H1 (cell line): Measurements from ENCODE around the gene ENTPD6. TPM values are rescaled to one million over a fixed set of nuclear protein-coding genes. Genes with fewer than 3 reads are reported as not detected.

Source experiments
- CTCF ChIA-PET: fragments of 300-600 bp; sonication (Branson Sonifier 250); formaldehyde crosslinking; loops from one replicate; lab custom pipeline; 2021; ENCODE audit not compliant: partially characterized antibody; lab: Charles Lee
- POLR2A ChIA-PET: fragments of 300-600 bp; sonication (Branson Sonifier 250); formaldehyde crosslinking; loops from one replicate; lab custom pipeline; 2021; ENCODE audit warnings: inconsistent platforms; ENCODE audit not compliant: partially characterized antibody; lab: Charles Lee
- DNase-seq, 2 experiments: peaks; one replicate each; pipeline versions ENCODE4 v3.0.0 to v3.0.0-alpha.2; 2010 to 2022; ENCODE audit warnings: low spot score in 2 of 2, low read depth in 1 of 2, mixed read lengths in 1 of 2
- FAIRE-seq: peaks from 2 replicates; lab custom pipeline; 2011; peaks lifted over from hg19 to GRCh38; lab: Jason Lieb, UNC
- H2AFZ ChIP-seq: 2 replicates; pipeline ENCODE4 v1.8.1; 2012; ENCODE audit warnings: low read length, inconsistent platforms
- H2AK5ac ChIP-seq: 2 replicates; pipeline ENCODE4 v1.6.1; 2013; ENCODE audit warnings: low read depth, low read length
- H2BK120ac ChIP-seq: replicated peaks from 2 replicates; pipeline ENCODE3; 2013; ENCODE audit warnings: low read depth, low read length, inconsistent platforms
- H2BK12ac ChIP-seq: 2 replicates; pipeline ENCODE4 v1.6.1; 2013; ENCODE audit warnings: low read depth, low read length
- H2BK15ac ChIP-seq: 2 replicates; pipeline ENCODE4 v1.6.1; 2013; ENCODE audit warnings: low read length
- H2BK20ac ChIP-seq: 2 replicates; pipeline ENCODE4 v1.6.1; 2013; ENCODE audit warnings: low read length
- H2BK5ac ChIP-seq: 2 replicates; pipeline ENCODE4 v1.6.1; 2013; ENCODE audit warnings: low read depth, low read length
- H3K14ac ChIP-seq: 2 replicates; pipeline ENCODE4 v1.6.1; 2013; ENCODE audit warnings: inconsistent platforms; ENCODE audit not compliant: insufficient read length
- H3K18ac ChIP-seq: 2 replicates; pipeline ENCODE4 v1.6.1; 2013; ENCODE audit warnings: low read length; ENCODE audit errors: extremely low read depth
- H3K23ac ChIP-seq: 2 replicates; pipeline ENCODE4 v1.6.1; 2013; ENCODE audit warnings: inconsistent platforms; ENCODE audit not compliant: insufficient read length
- H3K23me2 ChIP-seq: 2 replicates; pipeline ENCODE4 v1.6.1; 2013; ENCODE audit warnings: low read depth, low read length
- H3K27ac ChIP-seq: 2 replicates; pipeline ENCODE4 v1.6.1; 2011; ENCODE audit warnings: low read depth, low read length, inconsistent platforms
- H3K27me3 ChIP-seq, 4 experiments: replicated peaks in 1 of 4; 1 replicate in 1 of 4; 2 replicates in 3 of 4; pipeline versions ENCODE4 v1.6.1 to v1.8.1; 2011 to 2013; ENCODE audit warnings: low read length in 3 of 4, mild to moderate bottlenecking in 3 of 4, inconsistent platforms in 2 of 4, mixed read lengths in 2 of 4, moderate library complexity in 1 of 4; ENCODE audit not compliant: control insufficient read depth in 3 of 4, insufficient read depth in 3 of 4; ENCODE audit errors: extremely low read depth in 1 of 4
- H3K36me3 ChIP-seq, 4 experiments: 2 replicates each; pipeline versions ENCODE4 v1.6.1 to v1.8.1; 2011 to 2013; ENCODE audit warnings: mild to moderate bottlenecking in 4 of 4, low read length in 3 of 4, moderate library complexity in 2 of 4, control low read depth in 1 of 4, inconsistent platforms in 1 of 4; ENCODE audit not compliant: insufficient read depth in 4 of 4, control insufficient read depth in 2 of 4
- H3K4ac ChIP-seq: replicated peaks from 2 replicates; pipeline ENCODE3; 2013; ENCODE audit warnings: low read length, low read depth, mixed read lengths, inconsistent platforms; ENCODE audit not compliant: insufficient read length
- H3K4me1 ChIP-seq, 4 experiments: replicated peaks in 1 of 4; 1 replicate in 1 of 4; 2 replicates in 3 of 4; pipeline versions ENCODE4 v1.6.1 to v1.8.1; 2011 to 2013; ENCODE audit warnings: low read length in 3 of 4, inconsistent platforms in 2 of 4, mixed read lengths in 1 of 4; ENCODE audit not compliant: insufficient read depth in 4 of 4, control insufficient read depth in 3 of 4
- H3K4me2 ChIP-seq, 2 experiments: 2 replicates each; pipeline versions ENCODE4 v1.6.1 to v1.8.1; 2011 to 2013; ENCODE audit warnings: low read depth in 2 of 2, low read length in 2 of 2, control low read depth in 1 of 2, inconsistent platforms in 1 of 2, mild to moderate bottlenecking in 1 of 2; ENCODE audit not compliant: insufficient read depth in 1 of 2
- H3K4me3 ChIP-seq, 4 experiments: fragments of 200-600, 300-600 bp in 1 of 4; sonication (generic), shearing (Covaris generic), sonication (Bioruptor Twin) in 1 of 4; 2 replicates each; pipeline versions ENCODE4 v1.5.1 to v1.8.1; 2011 to 2016; ENCODE audit warnings: low read length in 4 of 4, low read depth in 3 of 4, control low read depth in 2 of 4, inconsistent platforms in 2 of 4, mild to moderate bottlenecking in 2 of 4, mixed read lengths in 1 of 4, moderate library complexity in 1 of 4; ENCODE audit not compliant: insufficient read depth in 2 of 4; ENCODE audit errors: extremely low read depth in 1 of 4
- H3K56ac ChIP-seq: replicated peaks from 2 replicates; pipeline ENCODE3; 2013; ENCODE audit warnings: low read depth, mild to moderate bottlenecking, mixed read lengths, low read length, inconsistent platforms; ENCODE audit not compliant: insufficient read length
- H3K79me1 ChIP-seq: 2 replicates; pipeline ENCODE4 v1.6.1; 2013; ENCODE audit warnings: low read depth, low read length, control low read depth
- H3K79me2 ChIP-seq, 2 experiments: 2 replicates each; pipeline versions ENCODE4 v1.6.1 to v1.8.1; 2012 to 2013; ENCODE audit warnings: low read length in 2 of 2, mild to moderate bottlenecking in 2 of 2, inconsistent platforms in 1 of 2; ENCODE audit not compliant: insufficient read depth in 2 of 2, control insufficient read depth in 1 of 2
- H3K9ac ChIP-seq, 4 experiments: replicated peaks in 1 of 4; 1 replicate in 1 of 4; 2 replicates in 3 of 4; pipeline versions ENCODE4 v1.6.1 to v1.8.1; 2011 to 2013; ENCODE audit warnings: low read depth in 3 of 4, low read length in 3 of 4, control low read depth in 2 of 4, mild to moderate bottlenecking in 2 of 4, moderate library complexity in 2 of 4, inconsistent platforms in 1 of 4; ENCODE audit errors: extremely low read depth in 1 of 4
- H3K9me3 ChIP-seq, 2 experiments: 2 replicates each; pipeline versions ENCODE4 v1.6.1 to v1.8.1; 2012 to 2013; ENCODE audit warnings: mild to moderate bottlenecking in 2 of 2, moderate library complexity in 2 of 2, control low read depth in 1 of 2, inconsistent platforms in 1 of 2, low read depth in 1 of 2, low read length in 1 of 2, mixed read lengths in 1 of 2; ENCODE audit not compliant: insufficient read depth in 2 of 2
- H4K20me1 ChIP-seq, 2 experiments: replicated peaks in 1 of 2; 2 replicates each; pipeline versions ENCODE3 to v1.8.1; 2011 to 2013; ENCODE audit warnings: inconsistent platforms in 2 of 2, low read length in 2 of 2, mild to moderate bottlenecking in 1 of 2; ENCODE audit not compliant: insufficient read depth in 2 of 2, control insufficient read depth in 1 of 2
- H4K5ac ChIP-seq: 2 replicates; pipeline ENCODE4 v1.6.1; 2013; ENCODE audit warnings: low read length, low read depth, mixed read lengths, inconsistent platforms; ENCODE audit not compliant: insufficient read length
- H4K8ac ChIP-seq: 2 replicates; pipeline ENCODE4 v1.8.0; 2013; ENCODE audit warnings: mild to moderate bottlenecking, moderate library complexity, low read length, inconsistent platforms; ENCODE audit not compliant: insufficient read depth; ENCODE audit errors: extremely low read depth
- H4K91ac ChIP-seq: replicated peaks from 2 replicates; pipeline ENCODE3; 2013; ENCODE audit warnings: low read length, mixed read lengths, inconsistent platforms; ENCODE audit not compliant: insufficient read length
- SP2 ChIP-seq: IDR thresholded peaks from 2 replicates; pipeline ENCODE4 v1.6.1; 2012; ENCODE audit warnings: mild to moderate bottlenecking, low read length, inconsistent platforms
- WGBS, 2 experiments: shearing (Covaris generic) in 1 of 2; methylation state at CpG; one replicate each; pipeline versions ENCODE4 v1.1.6 to v1.1.7; 2013 to 2015; ENCODE audit warnings: low lambda C conversion rate in 2 of 2, mixed read lengths in 2 of 2, inconsistent platforms in 1 of 2, low coverage in 1 of 2, missing lambda C conversion rate in 1 of 2; ENCODE audit not compliant: insufficient replicate concordance in 2 of 2, insufficient coverage in 1 of 2, insufficient read length in 1 of 2; ENCODE audit errors: extremely low coverage in 1 of 2, missing lambda C conversion rate in 1 of 2; 5-methylcytosine and 5-hydroxymethylcytosine counted together
- polyA plus RNA-seq, 7 experiments: library from polyadenylated mRNA; depleted of rRNA in 3 of 7; stranded (reverse) in 5 of 7; unstranded in 2 of 7; fragments of >200 nt in 5 of 7; fragments of 200-250 nt in 2 of 7; gene quantifications; 1 replicate in 5 of 7; 2 replicates in 1 of 7; 4 replicates in 1 of 7; pipeline versions ENCODE4 v1.2.1 to v1.2.3, GENCODE V29; 2011 to 2013; ENCODE audit warnings: missing spikeins in 2 of 7, mixed read lengths in 2 of 7
- total RNA-seq: library from RNA; stranded (reverse); fragmentation: NEBNext Ultra II Directional; extraction: Animal tissue kit (Norgen Biotek cat#: 25700); gene quantifications from 2 replicates; pipeline ENCODE4 v1.2.1, GENCODE V29; 2021
- TF ChIP-seq, protein P1 (sequence below), 3 experiments: IDR thresholded peaks; 1 replicate in 2 of 3; 2 replicates in 1 of 3; pipeline versions ENCODE4 v1.5.1 to v1.6.1; 2011; ENCODE audit warnings: low read length in 3 of 3, mild to moderate bottlenecking in 3 of 3, inconsistent platforms in 2 of 3, low read depth in 1 of 3, moderate library complexity in 1 of 3; ENCODE audit not compliant: insufficient read depth in 1 of 3; ENCODE audit errors: control extremely low read depth in 1 of 3

Gene ENTPD6
- total and polyA plus RNA-seq, 2 of the 8 experiments (the other 6 are each of a cell fraction or from before 2014, with no cell fraction given), result 47.8 to 57.3 TPM

DNA sequence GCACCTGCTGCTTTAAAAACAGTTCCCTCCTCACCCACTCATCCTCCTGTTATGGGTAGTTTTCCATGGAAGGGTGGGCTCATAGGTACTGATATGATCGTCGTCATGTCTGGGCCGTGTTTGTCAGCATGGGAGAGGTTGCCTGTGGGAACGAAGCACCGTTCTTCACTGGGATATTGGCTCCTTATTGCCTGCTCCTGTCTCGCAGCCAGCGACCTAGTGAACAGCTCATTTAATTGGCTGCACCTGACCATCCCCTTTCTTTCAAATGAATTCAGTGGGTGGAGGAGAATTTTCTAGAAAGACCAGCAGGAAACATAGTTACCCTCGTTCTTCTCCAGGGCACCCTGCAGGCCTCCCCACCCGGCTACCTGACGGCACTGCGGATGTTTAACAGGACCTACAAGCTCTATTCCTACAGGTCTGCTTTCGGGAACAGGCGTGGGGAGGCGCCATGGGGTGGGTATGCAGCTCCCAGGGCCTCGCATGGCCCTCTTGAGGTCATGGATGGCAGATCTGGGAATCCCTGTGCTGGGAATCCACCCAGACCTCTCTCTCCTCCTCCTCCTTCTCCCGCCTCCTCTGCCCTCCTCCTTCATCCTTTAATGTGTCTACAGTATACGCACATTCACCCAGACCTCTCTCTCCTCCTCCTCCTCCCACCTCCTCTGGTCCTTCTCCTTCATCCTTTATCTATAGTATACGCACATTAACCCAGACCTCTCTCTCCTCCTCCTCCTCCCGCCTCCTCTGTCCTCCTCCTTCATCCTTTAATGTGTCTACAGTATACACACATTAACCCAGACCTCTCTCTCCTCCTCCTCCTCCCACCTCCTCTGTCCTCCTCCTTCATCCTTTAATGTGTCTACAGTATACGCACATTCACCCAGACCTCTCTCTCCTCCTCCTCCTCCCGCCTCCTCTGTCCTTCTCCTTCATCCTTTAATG, 21.9 kb downstream of the ENTPD6 start:
- Histone ChIP-seq H3K79me1 (no peaks in the 10 kb centered on the region), H4K8ac (no peak overlapping the region), H3K14ac (no peak overlapping the region), H3K4me2 (no peak overlapping the region), H3K36me3 (peaks cover 0 to 5% (median 2%) of the 10 kb centered on the region in 4 experiments; a peak in 2 of 8 replicates), H3K4me1 (peaks cover 0 to under 1% (median 0%) of the 10 kb centered on the region in 4 experiments; a peak in 1 of 7 replicates), H3K23ac (no peak overlapping the region), H3K9me3 (no peaks in the 10 kb centered on the region), H2AFZ (no peak overlapping the region), H3K4ac (no peak overlapping the region), H3K9ac (no peak overlapping the region), H3K27me3 (no peaks in the 10 kb centered on the region), H2BK15ac (no peak overlapping the region), H2BK12ac (no peak overlapping the region), H4K5ac (no peak overlapping the region), H2BK120ac (no peak overlapping the region), H2AK5ac (no peak overlapping the region), H4K20me1 (peaks cover 2 to 4% of the 10 kb centered on the region in 2 experiments), H2BK20ac (no peak overlapping the region), H3K56ac (no peak overlapping the region), H3K79me2 (no peaks in the 10 kb centered on the region), H4K91ac (no peak overlapping the region), H3K18ac (no peak overlapping the region), H3K27ac (no peak overlapping the region), H2BK5ac (no peak overlapping the region), H3K23me2 (no peaks in the 10 kb centered on the region), H3K4me3 (no peak overlapping the region)
- FAIRE-seq (no peak), DNase-seq (no peak)
- TF ChIP-seq, protein P1, sequence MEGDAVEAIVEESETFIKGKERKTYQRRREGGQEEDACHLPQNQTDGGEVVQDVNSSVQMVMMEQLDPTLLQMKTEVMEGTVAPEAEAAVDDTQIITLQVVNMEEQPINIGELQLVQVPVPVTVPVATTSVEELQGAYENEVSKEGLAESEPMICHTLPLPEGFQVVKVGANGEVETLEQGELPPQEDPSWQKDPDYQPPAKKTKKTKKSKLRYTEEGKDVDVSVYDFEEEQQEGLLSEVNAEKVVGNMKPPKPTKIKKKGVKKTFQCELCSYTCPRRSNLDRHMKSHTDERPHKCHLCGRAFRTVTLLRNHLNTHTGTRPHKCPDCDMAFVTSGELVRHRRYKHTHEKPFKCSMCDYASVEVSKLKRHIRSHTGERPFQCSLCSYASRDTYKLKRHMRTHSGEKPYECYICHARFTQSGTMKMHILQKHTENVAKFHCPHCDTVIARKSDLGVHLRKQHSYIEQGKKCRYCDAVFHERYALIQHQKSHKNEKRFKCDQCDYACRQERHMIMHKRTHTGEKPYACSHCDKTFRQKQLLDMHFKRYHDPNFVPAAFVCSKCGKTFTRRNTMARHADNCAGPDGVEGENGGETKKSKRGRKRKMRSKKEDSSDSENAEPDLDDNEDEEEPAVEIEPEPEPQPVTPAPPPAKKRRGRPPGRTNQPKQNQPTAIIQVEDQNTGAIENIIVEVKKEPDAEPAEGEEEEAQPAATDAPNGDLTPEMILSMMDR (IDR thresholded peaks at IDR 0.05; ENCODE audit: control extremely low read depth in 1 of 3, insufficient read depth in 1 of 3, low read depth in 1 of 3, low read length in 3 of 3), result peak in 1 of 3 experiments; percentile 16; a peak in 1 of 4 replicates
- no peak for TF ChIP-seq SP2
- ChIA-PET CTCF (interaction anchor here (1.0 to 1.8 kb wide), 3 partner anchors 11 to 29 kb away, joined by 3 to 5 read pairs (median 3); no protein-coding TSS in a partner anchor), POLR2A (no interaction called here)
- 90% methylated on average over 21 of the region's 21 CpGs; no CpG with 5 or more reads in 1 of the 2 experiments for WGBS, 2 experiments
